Ramos (cell line): ENCODE results near the gene ABL1.
"Not testable (repeated sequence)": the region's sequence is repeated elsewhere in the genome, so short reads cannot be mapped to it uniquely, and the experiment has no call there.

Experiments used
- in situ Hi-C: fragments of 300-500 bp; cut with MboI; formaldehyde crosslinking; loops from one replicate; pipeline ENCODE4 v1.14.3; 2022; ENCODE audit warnings: low sequenced_read_pairs; ENCODE audit not compliant: unreplicated experiment

The ABL1 gene

GRCh38 chr9:130900701-130901497, 65.8 kb downstream of the ABL1 start:
- in situ Hi-C loops = no loop called here

GRCh38 chr9:130901498-130902203, 66.6 kb downstream of the ABL1 start:
- in situ Hi-C loops = no loop called here

- in situ Hi-C loops = no loop called here
These were observed 67.4 kb downstream of the ABL1 start for GRCh38 chr9:130902204-130903185.

GRCh38 chr9:130903194-130904069, 68.4 kb downstream of the ABL1 start:
- in situ Hi-C loops = no loop called here

GRCh38 chr9:130904070-130905044, 69.3 kb downstream of the ABL1 start:
- in situ Hi-C loops = no loop called here

- in situ Hi-C loops = no loop called here
These were observed 70.3 kb downstream of the ABL1 start for GRCh38 chr9:130905125-130905901.

DNA sequence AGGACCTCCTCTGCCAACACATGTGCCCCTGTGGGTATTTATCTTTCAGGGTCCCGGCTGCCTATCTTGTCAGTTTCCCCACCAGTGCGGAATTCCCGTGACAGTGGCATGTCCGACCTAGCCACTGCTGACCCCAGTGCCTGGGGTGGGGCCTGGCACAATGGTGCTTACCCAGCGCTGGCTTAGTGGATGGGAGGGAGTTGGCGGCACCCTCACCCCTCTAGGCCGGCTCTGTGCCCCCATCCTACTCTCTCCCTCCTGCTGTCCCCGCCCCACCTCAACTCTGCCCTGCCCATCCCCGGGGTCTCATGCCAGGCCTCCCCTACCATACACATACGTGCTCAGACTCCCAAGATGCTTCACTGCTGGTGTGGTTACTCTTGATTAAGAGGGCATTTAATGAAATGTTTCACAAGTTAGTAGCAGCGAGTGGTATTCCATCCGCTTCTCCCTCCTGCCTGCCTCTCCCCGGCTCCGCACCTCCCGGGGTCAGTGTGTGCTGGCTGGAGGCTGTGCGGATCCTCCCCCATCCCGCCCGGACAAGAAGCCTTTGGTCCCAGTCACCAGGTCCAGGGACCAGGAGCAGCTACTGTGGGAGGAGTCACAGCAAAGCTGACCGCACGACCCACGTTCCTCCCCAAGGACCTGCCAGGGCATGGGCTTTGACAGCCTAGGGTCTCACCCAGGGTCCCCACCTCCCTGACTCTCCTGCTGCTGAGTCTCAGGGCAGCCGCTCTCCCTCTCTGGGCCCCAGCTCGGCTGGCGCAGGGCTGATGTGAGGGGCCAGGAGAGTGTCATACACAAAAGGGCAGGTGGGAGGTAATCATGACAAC, 71.1 kb downstream of the ABL1 start:
- in situ Hi-C loops = no loop called here

GRCh38 chr9:130906735-130907416, 71.8 kb downstream of the ABL1 start:
- in situ Hi-C loops = no loop called here

GRCh38 chr9:130908146-130908877, 73.3 kb downstream of the ABL1 start:
- in situ Hi-C loops = no loop called here

GRCh38 chr9:130908878-130909355, 73.9 kb downstream of the ABL1 start:
- in situ Hi-C loops = no loop called here

GRCh38 chr9:130910041-130910440, 75.0 kb downstream of the ABL1 start:
- in situ Hi-C loops = not testable (repeated sequence)

GRCh38 chr9:130910670-130911069, 75.6 kb downstream of the ABL1 start:
- in situ Hi-C loops = not testable (repeated sequence)

GRCh38 chr9:130911254-130912049, 76.4 kb downstream of the ABL1 start:
- in situ Hi-C loops = no loop called here

DNA sequence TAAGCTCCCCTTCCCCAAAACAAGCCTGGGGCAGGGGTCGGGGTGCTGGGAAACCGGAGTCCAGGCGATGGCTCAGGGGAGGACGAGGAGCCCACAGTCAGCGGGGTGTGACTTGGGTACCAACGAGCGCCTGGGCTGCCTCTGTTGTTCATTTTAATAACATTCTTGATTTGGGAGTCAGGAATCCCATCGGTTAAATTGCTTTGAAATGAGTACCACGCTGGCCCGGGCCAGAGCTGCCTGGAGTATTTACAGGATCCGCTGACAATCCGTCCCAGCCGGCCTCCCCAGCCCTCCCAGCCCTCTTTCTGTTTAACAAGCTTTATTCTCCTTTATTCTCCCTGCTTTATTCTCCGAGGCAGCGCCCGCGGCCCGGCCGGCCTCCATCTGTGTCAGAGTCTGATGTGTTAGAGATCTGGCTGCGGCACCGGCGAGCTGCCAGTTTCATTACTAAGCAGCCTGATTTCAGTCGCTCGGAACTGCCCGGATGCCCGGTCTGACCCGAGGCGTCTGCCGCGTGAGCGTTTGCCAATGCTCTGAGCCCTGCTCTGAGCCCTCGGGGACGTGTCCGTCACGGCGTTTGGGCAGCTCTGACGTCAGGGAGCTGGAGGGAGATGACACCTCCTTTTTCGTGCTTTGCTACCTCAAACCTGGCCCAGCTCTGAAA, 78.0 kb downstream of the ABL1 start:
- in situ Hi-C loops = no loop called here
